ENCODE data around the gene GNPTG.

Gene GNPTG

DNA sequence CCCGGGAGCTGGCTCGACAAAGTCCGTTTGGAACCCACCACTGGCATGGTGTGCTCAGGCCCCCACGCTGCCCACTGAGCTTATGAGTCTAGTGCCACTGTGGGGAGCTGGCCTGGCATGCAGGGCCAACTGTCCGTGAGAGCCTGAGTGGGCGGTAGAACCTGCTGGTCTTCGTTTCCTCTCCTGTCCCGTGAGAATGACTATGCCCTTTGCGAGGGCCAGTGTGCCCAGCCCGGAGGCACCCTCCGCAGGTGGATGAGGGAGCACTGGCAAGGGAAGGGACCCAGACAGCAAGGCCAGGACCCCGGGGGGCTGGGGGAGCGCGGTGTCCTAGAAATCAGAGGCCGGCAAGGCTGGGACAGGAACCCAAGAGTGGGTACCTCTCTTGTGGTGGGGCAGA is 15.1 kb upstream of the GNPTG start:
- Mint-ChIP-seq H3K27me3 (peaks cover 7% of the 10 kb centered on the region), H3K27ac (no peak overlapping the region), H3K4me1 (peaks cover 8% of the 10 kb centered on the region), H3K4me3 (no peak overlapping the region), H3K36me3 (no peaks in the 10 kb centered on the region), H3K9me3 (no peaks in the 10 kb centered on the region)

DNA sequence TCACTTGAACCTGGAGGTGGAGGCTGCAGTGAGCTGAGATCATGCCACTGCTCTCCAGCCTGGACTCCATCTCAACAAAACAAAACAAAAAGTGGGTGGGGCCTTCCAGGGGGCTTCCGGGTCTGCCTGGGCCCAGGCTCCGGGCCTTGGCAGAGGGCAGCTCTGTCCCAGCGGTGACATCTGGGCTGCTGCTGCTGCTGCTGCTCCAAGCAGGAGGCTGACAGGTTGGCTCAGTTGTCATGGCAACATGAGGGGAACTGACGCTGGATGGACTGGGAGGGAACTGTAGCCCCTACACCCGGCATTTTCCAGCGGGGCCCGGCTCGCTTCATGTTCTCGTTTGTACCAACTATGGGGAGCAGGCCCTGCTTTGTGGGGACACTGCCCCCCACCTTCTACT is 14.2 kb upstream of the GNPTG start:
- no peaks in the 10 kb centered on the region for H3K36me3 Mint-ChIP-seq
- H3K4me1 Mint-ChIP-seq, result peaks cover 8% of the 10 kb centered on the region
- no peaks in the 10 kb centered on the region for H3K9me3 Mint-ChIP-seq
- H3K4me3 Mint-ChIP-seq, result no peak overlapping the region
- H3K27me3 Mint-ChIP-seq, result peaks cover 5% of the 10 kb centered on the region
- no peak overlapping the region for H3K27ac Mint-ChIP-seq

DNA sequence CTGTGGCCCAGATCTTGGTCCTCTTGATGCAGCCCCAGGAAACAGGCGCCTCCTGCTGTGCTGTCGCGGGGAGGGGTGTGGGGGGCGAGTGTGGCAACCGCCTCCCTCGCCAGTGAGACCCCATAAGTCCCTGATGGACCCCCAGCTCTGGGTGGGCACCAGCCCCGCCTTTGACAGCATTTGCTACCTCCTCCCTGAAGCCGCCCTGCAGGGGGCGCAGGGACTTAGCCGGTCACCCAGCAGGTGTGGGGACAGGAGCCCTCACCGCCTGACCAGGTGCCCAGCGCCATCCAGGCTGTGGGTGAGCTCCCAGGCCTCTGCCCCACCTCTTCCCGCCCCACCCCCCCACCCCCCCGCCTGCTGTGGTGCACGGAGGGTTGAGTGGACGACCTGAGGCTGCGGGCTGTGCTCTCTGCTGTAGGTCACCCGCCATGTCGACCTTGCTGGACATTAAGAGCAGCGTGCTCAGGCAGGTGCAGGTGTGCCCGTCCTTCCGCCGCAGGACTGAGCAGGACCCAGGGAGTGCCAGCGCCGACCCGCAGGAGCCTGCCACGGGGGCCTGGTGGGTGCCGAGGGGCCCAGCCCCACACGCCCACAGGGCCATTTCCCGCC is 13.5 kb upstream of the GNPTG start:
- Mint-ChIP-seq H3K4me3 (no peak overlapping the region), H3K4me1 (peaks cover 12% of the 10 kb centered on the region), H3K27me3 (peaks cover 2% of the 10 kb centered on the region), H3K9me3 (no peaks in the 10 kb centered on the region), H3K36me3 (no peaks in the 10 kb centered on the region), H3K27ac (no peak overlapping the region)

DNA sequence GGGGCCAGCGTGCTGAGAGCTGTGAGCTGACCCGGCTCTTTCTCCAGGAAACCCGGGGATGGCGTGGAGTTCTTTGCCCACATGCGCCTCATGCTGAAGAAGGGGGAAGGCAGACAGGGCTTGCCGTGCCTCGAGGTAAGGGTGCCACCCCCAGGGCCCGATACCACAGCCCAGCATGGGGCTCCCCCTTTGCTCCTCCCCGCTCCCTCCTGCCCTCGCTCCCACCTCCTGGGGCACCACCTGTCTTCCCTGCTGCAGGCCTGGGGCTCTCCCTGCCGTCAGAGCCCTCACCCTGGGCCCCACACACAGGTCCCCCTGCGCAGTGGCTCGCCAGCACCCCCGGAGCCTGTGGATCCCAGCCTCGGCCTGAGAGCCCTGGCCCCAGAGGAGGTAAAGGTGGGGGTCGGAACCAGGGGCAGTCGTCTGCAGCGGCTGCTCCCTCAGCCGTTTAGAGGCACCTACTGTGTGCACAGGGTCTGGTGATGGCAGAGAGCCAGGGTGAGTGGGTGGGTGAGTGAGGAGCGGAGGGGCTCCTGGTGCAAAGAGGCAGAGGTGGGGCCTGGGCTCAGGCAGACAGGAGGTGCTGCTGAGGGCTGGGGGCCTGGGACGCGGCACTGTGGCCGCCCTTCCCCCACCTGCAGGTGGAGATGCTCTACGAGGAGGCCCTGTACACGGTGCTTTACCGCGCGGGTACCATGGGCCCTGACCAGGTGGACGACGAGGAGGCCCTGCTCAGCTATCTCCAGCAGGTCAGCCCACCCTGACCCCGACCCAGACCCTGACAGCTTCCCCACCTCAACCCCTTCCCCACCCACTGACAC is 12.7 kb upstream of the GNPTG start:
- no peaks in the 10 kb centered on the region for H3K36me3 Mint-ChIP-seq
- H3K27me3 Mint-ChIP-seq, result peaks cover 2% of the 10 kb centered on the region
- H3K4me3 Mint-ChIP-seq, result no peak overlapping the region
- H3K9me3 Mint-ChIP-seq, result no peaks in the 10 kb centered on the region
- no peak overlapping the region for H3K27ac Mint-ChIP-seq
- H3K4me1 Mint-ChIP-seq, result peaks cover 15% of the 10 kb centered on the region

DNA sequence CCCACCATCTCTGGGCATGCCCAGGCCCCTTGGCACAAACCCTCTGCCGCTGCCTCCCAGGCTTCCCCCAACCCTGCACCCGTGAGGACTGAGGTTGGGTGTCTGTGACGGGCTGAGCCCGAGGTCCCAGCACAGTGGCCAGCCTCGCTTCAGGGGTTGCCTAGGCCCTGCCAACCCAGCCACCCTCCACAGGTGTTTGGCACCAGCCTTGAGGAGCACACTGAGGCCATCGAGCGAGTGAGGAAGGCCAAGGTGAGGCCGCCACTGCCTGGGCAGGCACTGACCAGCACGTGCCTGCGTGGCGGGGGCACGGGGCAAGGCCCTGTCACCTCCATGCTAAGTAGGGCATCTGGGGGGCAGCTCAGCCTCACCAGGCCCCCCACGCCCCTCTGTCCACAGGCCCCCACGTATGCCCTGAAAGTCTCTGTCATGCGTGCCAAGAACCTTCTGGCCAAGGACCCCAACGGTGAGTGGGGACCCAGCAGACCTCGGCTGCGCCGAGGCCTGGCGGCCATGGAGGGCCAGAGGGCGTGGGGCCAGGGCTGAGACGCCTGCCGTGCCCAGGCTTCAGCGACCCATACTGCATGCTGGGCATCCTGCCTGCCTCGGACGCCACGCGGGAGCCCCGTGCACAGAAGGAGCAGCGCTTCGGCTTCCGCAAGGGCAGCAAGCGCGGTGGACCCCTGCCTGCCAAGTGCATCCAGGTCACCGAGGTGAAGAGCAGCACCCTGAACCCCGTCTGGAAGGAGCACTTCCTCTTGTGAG is 10.8 kb upstream of the GNPTG start:
- Mint-ChIP-seq H3K36me3 (no peaks in the 10 kb centered on the region), H3K9me3 (no peaks in the 10 kb centered on the region), H3K4me1 (peaks cover 15% of the 10 kb centered on the region)

DNA sequence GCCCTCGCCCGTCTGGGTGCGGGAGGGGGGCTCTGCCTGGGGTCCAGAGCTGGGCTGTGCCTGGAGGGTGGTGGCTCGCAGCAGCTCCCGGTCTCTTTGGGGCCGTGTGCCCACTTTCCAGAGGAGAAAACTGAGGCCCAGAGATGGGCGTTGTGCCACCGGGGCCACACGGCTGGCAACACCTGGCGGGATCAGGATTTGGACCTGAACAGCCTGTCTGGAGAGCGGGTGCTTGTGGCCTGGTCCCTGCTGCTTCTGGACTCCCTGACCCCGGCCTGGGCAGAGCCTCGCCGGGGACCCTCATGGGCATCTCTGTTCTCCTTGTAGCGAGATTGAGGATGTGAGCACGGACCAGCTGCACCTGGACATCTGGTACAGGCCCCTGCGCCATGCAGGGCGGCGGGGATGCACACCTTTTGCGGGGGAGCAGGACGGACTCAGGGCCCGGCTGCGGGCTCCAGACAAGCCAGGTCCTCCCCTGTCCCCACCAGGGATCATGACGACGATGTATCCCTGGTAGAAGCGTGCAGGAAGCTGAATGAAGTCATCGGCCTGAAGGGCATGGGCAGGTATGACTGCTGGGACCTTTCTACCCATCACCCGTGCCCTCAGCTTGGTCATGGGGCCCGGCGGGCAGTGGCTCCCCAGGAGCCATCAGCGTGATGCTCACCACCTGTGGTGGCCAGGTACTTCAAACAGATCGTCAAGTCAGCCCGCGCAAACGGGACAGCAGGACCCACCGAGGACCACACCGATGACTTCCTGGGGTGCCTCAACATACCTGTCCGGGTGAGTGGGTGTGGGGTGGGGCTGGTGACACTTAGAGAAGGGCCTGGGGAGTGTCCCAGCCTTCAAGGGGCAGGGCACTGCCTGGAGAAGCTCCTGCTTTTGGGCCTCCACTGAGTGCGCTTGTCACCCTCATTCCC is 10.0 kb upstream of the GNPTG start:
- peaks cover 15% of the 10 kb centered on the region for H3K4me1 Mint-ChIP-seq
- H3K4me3 Mint-ChIP-seq, result peak overlapping the region; percentile 70
- no peaks in the 10 kb centered on the region for H3K9me3 Mint-ChIP-seq
- H3K27ac Mint-ChIP-seq, result no peak overlapping the region
- no peaks in the 10 kb centered on the region for H3K36me3 Mint-ChIP-seq
- H3K27me3 Mint-ChIP-seq, result no peaks in the 10 kb centered on the region

More for the DNA sequence above, 10.8 kb upstream of the GNPTG start:
- Mint-ChIP-seq H3K27me3 (no peaks in the 10 kb centered on the region), H3K4me3 (no peak overlapping the region), H3K27ac (no peak overlapping the region)

DNA sequence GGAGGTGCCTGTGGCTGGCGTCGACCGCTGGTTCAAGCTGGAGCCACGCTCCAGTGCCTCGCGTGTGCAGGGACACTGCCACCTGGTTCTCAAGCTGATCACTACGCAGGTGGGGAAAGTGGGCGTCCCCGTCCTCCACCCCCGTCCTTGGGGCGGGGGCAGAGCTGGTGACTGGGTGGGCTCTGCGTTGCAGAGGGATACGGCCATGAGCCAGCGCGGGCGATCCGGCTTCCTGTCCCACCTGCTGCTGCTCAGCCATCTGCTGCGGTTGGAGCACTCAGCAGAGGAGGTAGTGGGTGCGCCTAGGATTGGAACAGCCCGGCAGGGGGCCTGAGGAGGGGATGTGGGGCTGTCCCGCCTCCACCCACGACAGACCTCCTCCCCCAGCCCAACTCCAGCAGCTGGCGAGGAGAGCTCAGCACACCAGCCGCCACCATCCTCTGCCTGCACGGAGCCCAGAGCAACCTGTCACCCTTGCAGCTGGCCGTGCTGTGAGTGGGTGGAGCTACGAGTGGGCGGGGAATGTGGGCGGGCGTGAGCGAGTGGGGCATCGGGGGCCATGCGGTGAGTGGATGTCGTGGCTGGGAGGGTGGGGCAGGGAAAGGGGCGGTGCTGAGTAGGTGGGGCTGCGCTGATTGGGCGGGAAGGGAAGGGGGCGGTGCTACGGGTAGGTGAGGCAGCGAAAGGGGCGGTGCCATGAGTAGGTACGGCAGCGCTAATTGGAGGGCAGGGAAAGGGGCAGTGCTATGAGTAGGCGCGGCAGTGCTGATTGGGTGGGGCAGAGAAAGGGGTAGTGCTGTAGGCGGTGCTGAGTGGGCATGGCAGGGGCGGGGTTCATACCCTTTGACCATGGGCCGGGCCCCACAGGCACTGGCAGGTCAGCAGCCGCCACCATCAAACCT is 9.0 kb upstream of the GNPTG start:
- peak overlapping the region; percentile 84 for H3K27ac Mint-ChIP-seq
- H3K4me3 Mint-ChIP-seq, result peak overlapping the region; percentile 70
- H3K9me3 Mint-ChIP-seq, result no peaks in the 10 kb centered on the region
- no peaks in the 10 kb centered on the region for H3K27me3 Mint-ChIP-seq
- H3K36me3 Mint-ChIP-seq, result no peaks in the 10 kb centered on the region
- H3K4me1 Mint-ChIP-seq, result peaks cover 15% of the 10 kb centered on the region

DNA sequence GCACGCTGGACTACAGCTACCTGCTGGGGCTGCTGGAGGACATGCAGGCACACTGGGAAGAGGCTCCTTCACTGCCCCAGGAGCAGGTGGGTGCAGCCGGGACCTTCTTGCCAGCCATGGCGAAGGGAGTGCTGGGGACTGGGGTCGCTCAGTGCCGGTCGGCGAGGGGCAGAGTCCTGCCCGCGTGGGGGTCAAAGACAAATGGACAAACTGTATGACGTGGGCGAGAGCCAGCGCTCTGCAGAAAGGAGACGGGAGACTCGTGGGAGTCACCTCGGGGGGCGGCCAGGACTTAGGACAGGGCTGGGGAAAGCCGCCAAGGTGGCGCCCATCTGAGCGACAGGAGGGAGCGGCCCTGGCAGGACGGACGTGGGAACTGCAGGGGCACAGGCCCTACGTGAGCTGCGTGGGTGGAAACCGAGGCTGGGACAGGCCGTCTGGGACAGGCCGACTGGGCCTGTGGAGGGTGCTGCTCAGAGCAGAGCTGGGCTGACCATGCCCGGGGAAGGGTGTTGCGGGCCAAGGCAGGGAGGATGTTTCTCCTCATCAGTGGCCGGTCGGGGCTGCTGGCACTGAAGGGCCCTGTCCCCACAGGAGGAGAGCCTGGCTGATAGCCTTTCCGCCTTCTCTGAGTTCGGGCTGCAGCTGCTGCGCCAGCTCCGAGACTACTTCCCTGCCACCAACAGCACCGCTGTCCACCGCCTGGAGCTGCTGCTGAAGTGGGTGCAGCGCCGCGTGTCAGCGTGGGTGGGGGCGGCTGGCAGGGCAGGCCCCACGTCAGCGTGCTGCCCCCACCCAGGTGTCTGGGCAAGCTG is 8.1 kb upstream of the GNPTG start:
- peak overlapping the region; percentile 70 for H3K4me3 Mint-ChIP-seq
- H3K4me1 Mint-ChIP-seq, result peaks cover 15% of the 10 kb centered on the region
- H3K27ac Mint-ChIP-seq, result peak overlapping the region; percentile 84
- no peaks in the 10 kb centered on the region for H3K9me3 Mint-ChIP-seq
- H3K27me3 Mint-ChIP-seq, result no peaks in the 10 kb centered on the region
- no peaks in the 10 kb centered on the region for H3K36me3 Mint-ChIP-seq

DNA sequence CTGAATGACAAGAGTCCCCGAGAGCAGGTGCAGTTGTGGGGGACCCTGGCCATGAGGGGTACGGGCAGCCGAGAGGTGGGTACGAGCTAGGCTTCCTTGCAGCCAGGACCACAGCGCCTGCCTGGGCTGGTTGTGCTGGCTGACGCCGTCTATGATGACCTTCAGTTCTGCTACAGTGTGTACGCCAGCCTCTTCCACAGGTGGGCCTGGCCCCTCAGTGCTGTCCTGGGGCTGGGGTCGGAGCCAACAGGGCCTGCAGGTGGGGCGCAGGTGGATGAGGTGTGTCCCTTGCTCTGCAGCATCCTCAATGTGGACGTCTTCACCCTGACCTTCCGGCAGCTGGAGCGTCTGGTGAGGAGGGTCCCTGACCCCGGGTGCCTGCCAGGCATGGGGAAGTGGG is 7.2 kb upstream of the GNPTG start:
- H3K9me3 Mint-ChIP-seq, result no peaks in the 10 kb centered on the region
- H3K36me3 Mint-ChIP-seq, result no peaks in the 10 kb centered on the region
- no peaks in the 10 kb centered on the region for H3K27me3 Mint-ChIP-seq
- peak overlapping the region; percentile 51 for H3K27ac Mint-ChIP-seq
- peaks cover 15% of the 10 kb centered on the region for H3K4me1 Mint-ChIP-seq
- no peak overlapping the region for H3K4me3 Mint-ChIP-seq

DNA sequence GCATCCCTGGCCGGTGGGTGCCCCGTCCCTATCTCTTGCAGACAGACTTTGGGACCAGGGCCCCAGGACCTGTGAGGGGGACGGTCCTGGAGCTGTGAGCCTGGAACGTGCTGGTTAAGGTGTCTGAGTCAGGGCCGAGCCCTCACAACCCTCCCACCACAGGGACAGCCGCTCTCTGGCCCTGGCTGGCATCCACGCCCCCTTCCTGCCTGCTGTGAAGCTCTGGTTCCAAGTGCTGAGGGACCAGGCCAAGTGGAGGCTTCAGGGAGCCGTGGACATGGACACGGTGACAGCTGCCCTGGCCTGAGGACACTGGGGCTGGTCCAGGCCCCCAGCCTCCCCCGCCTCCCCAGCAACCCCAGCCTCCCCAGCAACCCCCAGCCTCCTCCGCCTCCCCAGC is 6.6 kb upstream of the GNPTG start:
- Mint-ChIP-seq H3K27ac (no peak overlapping the region), H3K27me3 (no peaks in the 10 kb centered on the region), H3K36me3 (no peaks in the 10 kb centered on the region), H3K4me1 (peaks cover 17% of the 10 kb centered on the region), H3K9me3 (no peaks in the 10 kb centered on the region), H3K4me3 (no peak overlapping the region)

DNA sequence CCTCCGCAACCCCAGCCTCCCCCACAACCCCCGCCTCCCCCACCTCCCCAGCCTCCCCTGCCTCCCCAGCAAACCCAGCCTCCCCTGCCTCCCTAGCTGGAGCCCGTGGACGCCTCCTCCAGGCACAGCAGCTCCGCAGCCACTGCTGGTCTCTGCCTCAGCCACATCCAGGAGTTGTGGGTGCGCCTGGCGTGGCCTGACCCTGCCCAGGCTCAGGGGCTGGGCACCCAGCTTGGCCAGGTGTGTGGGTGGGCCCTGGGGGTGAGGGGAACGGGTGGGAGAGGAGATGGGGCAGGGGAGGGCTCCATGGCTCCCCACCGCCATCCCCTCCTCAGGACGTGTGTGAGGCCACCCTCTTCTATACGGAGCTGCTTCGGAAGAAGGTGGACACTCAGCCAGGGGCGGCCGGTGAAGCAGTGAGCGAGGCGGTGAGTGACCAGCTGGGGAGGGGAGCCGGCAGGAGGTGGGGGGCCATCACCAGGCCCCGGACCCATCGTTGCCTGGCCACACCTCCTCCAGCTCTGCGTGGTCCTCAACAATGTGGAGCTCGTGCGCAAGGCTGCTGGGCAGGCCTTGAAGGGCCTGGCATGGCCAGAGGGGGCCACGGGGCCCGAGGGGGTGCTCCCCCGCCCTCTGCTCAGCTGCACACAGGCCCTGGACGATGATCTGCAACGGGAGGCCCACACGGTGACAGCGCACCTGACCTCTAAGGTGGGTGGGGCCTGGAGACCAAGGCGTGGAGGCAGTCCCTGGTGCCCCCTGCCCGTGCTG is 5.9 kb upstream of the GNPTG start:
- Mint-ChIP-seq H3K36me3 (no peaks in the 10 kb centered on the region), H3K4me3 (no peak overlapping the region), H3K27me3 (no peaks in the 10 kb centered on the region), H3K4me1 (peaks cover 22% of the 10 kb centered on the region), H3K27ac (no peak overlapping the region), H3K9me3 (no peaks in the 10 kb centered on the region)

DNA sequence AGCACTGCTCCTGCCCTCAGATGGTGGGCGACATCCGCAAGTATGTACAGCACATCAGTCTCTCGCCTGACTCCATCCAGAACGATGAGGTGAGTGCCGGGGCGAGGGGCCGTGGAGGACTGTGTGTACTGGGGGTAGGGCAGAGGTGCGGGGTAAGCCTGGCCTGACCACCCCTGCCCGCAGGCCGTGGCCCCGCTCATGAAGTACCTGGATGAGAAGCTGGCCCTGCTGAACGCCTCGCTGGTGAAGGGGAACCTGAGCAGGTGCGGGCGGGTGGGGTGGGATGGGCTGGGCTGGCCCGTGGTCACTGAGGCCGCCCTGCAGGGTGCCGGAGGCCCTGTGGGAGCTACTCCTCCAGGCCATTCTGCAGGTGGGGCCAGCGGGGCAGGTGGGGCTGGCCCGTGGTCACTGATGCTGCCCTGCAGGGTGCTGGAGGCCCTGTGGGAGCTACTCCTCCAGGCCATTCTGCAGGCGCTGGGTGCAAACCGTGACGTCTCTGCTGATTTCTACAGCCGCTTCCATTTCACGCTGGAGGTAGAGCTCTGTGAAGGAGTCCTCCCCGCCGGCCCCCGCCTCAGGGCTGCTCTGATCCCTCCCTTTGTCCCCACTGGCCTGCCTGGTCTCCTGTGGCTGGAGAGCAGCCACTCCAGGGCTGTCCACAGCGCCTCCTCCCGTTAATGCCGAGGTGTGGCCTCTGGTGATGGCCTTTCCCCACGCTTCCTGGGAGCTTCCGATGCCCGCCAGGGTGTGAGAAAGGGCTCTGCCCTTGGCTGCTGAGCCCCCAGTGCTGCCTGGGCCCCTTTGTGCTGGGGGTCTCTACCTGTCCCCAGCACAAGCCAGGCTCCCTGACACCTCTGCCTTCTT is 5.1 kb upstream of the GNPTG start:
- H3K9me3 Mint-ChIP-seq, result no peaks in the 10 kb centered on the region
- H3K27me3 Mint-ChIP-seq, result no peaks in the 10 kb centered on the region
- H3K4me1 Mint-ChIP-seq, result peaks cover 22% of the 10 kb centered on the region
- H3K4me3 Mint-ChIP-seq, result no peak overlapping the region
- no peaks in the 10 kb centered on the region for H3K36me3 Mint-ChIP-seq
- peak overlapping the region; percentile 30 for H3K27ac Mint-ChIP-seq
